Adipocyte (in vitro differentiated cells): ENCODE measurements around the gene ZC3H4.
"Not testable (repeated sequence)": the region's sequence is repeated elsewhere in the genome, so short reads cannot be mapped to it uniquely, and the experiment has no call there.

Source experiments
- DNase-seq: peaks from one replicate; pipeline ENCODE4 v3.0.0-alpha.2; 2015; ENCODE audit warnings: low read depth
- H3K27me3 ChIP-seq: replicated peaks from 2 replicates; pipeline ENCODE4 v1.7.0; 2013; ENCODE audit warnings: mild to moderate bottlenecking, low read length, moderate library complexity; ENCODE audit not compliant: control insufficient read depth, insufficient read depth
- H3K36me3 ChIP-seq: 2 replicates; pipeline ENCODE4 v1.7.0; 2013; ENCODE audit warnings: low read length, mild to moderate bottlenecking, moderate library complexity; ENCODE audit not compliant: control insufficient read depth, insufficient read depth, severe bottlenecking
- H3K4me1 ChIP-seq: 2 replicates; pipeline ENCODE4 v1.7.0; 2013; ENCODE audit warnings: mild to moderate bottlenecking, low read length, moderate library complexity; ENCODE audit not compliant: control insufficient read depth, insufficient read depth
- H3K4me3 ChIP-seq: 2 replicates; pipeline ENCODE4 v1.7.0; 2013; ENCODE audit warnings: mild to moderate bottlenecking, low read length, moderate library complexity
- H3K9ac ChIP-seq: 2 replicates; pipeline ENCODE4 v1.7.0; 2013; ENCODE audit warnings: mild to moderate bottlenecking, low read length, moderate library complexity
- H3K9me3 ChIP-seq: 2 replicates; pipeline ENCODE4 v1.7.0; 2013; ENCODE audit warnings: mild to moderate bottlenecking, low read length, moderate library complexity; ENCODE audit not compliant: control insufficient read depth

ZC3H4 gene

DNA sequence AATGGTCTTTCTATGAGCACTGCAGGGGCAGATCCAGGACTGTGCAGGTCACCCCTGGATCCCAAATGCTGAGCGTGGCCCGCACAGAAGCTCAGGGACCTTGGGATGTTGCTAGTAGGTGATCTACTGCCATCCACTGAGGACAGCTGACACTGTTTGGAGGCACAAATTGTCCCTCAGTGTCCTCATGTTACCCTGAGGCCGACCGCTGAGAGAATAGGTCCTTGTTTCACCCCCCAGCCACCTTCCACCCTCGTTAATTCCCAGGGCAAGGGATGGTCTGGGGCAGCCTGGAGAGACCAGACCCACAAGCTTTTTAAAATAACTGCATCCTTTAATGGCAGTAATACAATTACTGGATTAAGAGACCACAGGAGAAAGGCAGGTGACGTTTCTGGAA lies 49.7 kb downstream of the ZC3H4 start:
- no peaks in the 10 kb centered on the region for H3K27me3 ChIP-seq
- no peaks in the 10 kb centered on the region for H3K4me1 ChIP-seq
- no peaks in the 10 kb centered on the region for H3K9me3 ChIP-seq
- H3K4me3 ChIP-seq: no peak overlapping the region
- DNase-seq: no peak
- H3K9ac ChIP-seq: no peak overlapping the region
- H3K36me3 ChIP-seq: peaks cover 32% of the 10 kb centered on the region

DNA sequence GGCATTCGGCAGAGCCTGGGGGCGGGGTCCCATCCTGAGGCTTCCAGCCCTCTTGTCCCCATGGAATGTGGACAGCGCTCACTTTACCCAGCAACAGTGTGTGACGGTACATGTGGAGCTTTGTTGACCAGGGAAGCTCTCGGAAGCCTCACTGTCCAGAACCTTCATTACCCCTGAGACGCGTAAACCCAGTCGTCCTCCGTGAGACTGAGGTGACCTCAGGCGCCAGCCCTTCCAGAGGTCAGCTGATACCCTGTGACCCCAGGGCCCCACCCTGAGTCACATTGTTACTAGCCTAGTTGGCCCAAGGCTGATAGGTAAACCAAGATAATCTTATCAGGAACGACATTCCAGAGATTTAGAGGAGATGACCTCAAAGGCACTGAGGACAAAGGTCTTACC lies 55.0 kb downstream of the ZC3H4 start:
- H3K27me3 ChIP-seq: no peaks in the 10 kb centered on the region
- DNase-seq: no peak
- H3K9ac ChIP-seq: no peak overlapping the region
- H3K9me3 ChIP-seq: no peaks in the 10 kb centered on the region
- H3K4me3 ChIP-seq: no peak overlapping the region
- H3K4me1 ChIP-seq: no peaks in the 10 kb centered on the region
- no peaks in the 10 kb centered on the region for H3K36me3 ChIP-seq

DNA sequence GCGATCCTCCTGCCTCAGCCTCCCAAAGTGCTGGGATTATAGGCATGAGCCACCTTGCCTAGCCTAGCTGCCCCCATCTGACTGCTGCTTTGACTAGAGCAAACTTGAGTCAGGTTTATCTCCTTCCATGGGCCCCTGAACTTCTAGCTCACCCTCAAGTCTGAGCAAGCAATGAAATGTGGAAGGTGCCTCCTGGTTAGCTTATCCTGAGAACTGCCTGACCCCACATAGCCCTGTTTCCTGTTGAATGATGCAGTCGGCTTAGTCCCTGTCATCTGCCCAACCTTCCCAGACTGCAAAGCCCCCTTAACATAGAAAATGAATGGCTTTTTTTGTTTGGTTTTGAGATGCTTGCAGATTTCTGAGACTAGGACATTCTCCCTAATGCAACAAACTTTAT lies 56.2 kb downstream of the ZC3H4 start:
- H3K27me3 ChIP-seq: no peaks in the 10 kb centered on the region
- peak; percentile 22 for DNase-seq
- H3K4me3 ChIP-seq: no peak overlapping the region
- no peaks in the 10 kb centered on the region for H3K4me1 ChIP-seq
- H3K9me3 ChIP-seq: no peaks in the 10 kb centered on the region
- no peak overlapping the region for H3K9ac ChIP-seq
- H3K36me3 ChIP-seq: no peaks in the 10 kb centered on the region

DNA sequence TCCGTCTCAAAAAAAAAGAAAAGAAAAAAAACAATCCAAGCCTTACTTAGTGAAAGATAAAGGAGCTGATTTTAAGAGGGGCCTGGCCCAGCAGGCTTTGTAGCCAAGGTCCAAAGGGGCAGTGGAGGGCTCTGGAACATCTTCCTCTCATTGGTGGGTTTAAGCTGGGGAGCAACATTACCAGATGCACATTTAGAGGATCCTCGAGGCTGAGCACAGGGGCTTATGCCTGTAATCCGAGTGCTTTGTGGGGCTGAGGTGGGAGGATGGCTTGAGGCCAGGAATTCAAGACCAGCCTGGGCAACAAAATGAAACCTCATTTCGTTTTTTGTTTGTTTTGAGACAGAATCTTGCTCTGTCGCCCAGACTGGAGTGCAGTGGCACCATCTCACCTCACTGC lies 57.2 kb downstream of the ZC3H4 start:
- Histone ChIP-seq H3K9me3 (no peaks in the 10 kb centered on the region), H3K9ac (no peak overlapping the region), H3K4me3 (no peak overlapping the region), H3K4me1 (no peaks in the 10 kb centered on the region), H3K36me3 (no peaks in the 10 kb centered on the region), H3K27me3 (no peaks in the 10 kb centered on the region)
- peak; percentile 18 for DNase-seq

DNA sequence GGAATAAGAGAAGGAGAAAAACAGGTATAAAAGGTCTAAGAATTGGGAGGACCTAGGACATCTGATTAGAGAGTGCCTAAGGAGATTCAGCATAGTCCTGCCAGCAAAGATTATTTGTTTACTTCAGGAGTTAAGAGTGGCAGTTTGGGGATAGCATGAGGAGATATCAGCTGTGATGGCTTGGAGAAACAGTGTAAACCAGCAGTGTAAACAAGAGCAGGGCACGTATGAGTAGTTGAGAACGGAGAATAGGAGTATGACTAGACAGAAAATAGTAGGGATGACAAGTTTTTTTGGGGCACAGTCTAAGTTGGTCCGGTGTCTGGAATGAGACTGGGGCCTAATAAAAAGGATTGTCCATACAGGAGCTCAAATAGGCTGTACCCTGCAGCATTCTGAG lies 63.0 kb downstream of the ZC3H4 start:
- H3K4me1 ChIP-seq: peaks cover 11% of the 10 kb centered on the region
- H3K36me3 ChIP-seq, H3K4me3 ChIP-seq, H3K9ac ChIP-seq, H3K27me3 ChIP-seq, H3K9me3 ChIP-seq, DNase-seq: not testable (repeated sequence)

DNA sequence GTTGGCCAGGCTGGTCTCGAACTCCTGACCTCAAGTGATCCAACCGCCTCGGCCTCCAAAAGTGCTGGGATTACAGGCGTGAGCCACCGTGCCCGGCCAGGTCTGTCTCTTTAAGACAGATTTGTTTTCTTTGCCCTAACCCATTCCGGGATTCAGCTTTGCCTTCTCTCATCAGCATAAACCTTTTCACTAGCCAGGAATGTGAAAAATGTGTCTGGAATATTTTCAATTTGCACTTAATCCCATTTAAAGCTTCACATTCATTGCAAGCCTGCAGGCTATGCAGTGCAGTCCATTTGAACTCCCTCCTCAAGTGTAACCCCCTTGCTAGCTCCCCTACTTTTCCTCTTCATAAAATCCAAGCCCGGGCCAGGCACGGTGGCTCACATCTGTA lies 64.3 kb downstream of the ZC3H4 start:
- H3K27me3 ChIP-seq: no peaks in the 10 kb centered on the region
- peak; percentile 78 for DNase-seq
- H3K9me3 ChIP-seq: no peaks in the 10 kb centered on the region
- H3K4me3 ChIP-seq: no peak overlapping the region
- no peaks in the 10 kb centered on the region for H3K36me3 ChIP-seq
- H3K4me1 ChIP-seq: peaks cover 11% of the 10 kb centered on the region
- no peak overlapping the region for H3K9ac ChIP-seq

DNA sequence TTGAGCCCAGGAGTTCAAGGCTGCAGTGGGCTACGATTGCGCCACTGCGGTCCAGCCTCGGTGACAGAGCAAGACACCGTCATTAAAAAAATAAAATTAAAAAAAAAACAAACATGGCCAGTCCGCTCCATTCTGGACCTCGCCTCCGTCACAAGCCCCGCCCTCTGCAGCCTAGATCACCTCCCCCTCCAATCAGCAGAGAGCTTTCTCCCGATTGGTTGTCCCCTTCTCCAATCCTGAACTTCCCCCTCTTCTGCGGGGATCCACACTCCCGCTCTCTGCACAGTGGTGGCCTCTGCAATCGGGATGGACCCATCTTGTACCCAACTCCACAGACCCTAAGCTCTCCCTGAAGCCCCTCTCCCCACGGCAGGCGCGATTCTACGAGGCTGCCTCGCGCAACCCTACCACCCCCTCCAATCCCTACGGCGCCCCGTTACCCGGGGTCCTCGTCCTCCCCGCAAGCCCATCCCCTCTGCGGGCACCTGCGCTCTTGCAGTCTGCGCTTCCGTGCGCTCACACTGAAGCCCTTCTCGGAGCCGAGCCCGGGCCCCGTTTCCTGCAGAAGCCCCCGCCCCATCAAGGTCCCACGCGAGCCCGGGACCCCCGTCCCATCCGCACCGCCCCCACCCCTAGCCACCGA lies 65.7 kb downstream of the ZC3H4 start:
- Histone ChIP-seq H3K27me3 (no peaks in the 10 kb centered on the region), H3K4me3 (peak overlapping the region; percentile 88), H3K4me1 (peaks cover 11% of the 10 kb centered on the region), H3K36me3 (no peaks in the 10 kb centered on the region), H3K9ac (peak overlapping the region; percentile 77), H3K9me3 (no peaks in the 10 kb centered on the region)
- DNase-seq: peak; percentile 93

DNA sequence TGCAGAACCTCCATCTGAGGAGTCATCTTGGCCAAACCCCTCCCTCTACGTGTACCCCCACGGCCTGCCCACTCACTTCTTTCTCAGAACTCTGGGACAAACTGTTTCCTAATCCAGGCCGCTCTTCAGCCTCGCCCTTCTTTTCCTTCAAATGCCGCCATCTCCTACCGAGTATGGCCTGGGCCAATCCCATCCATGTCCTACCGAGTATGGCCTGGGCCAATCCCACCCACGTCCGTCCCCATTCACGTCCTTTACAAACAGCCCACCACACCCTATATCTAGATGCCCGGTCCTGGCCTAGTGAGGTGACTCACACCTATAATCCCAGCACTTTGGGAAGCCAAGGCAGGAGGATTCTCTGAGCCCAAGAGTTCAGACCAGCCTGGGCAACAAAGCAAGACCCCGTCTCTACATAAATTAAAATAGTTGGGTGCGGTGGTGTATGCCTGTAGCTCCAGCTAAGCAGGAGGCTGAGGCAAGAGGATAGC lies 66.3 kb downstream of the ZC3H4 start:
- H3K4me3 ChIP-seq: peak overlapping the region; percentile 88
- no peak overlapping the region for H3K9ac ChIP-seq
- no peak for DNase-seq
- H3K36me3 ChIP-seq: no peaks in the 10 kb centered on the region
- H3K4me1 ChIP-seq: peaks cover 11% of the 10 kb centered on the region
- H3K9me3 ChIP-seq: no peaks in the 10 kb centered on the region
- no peaks in the 10 kb centered on the region for H3K27me3 ChIP-seq

DNA sequence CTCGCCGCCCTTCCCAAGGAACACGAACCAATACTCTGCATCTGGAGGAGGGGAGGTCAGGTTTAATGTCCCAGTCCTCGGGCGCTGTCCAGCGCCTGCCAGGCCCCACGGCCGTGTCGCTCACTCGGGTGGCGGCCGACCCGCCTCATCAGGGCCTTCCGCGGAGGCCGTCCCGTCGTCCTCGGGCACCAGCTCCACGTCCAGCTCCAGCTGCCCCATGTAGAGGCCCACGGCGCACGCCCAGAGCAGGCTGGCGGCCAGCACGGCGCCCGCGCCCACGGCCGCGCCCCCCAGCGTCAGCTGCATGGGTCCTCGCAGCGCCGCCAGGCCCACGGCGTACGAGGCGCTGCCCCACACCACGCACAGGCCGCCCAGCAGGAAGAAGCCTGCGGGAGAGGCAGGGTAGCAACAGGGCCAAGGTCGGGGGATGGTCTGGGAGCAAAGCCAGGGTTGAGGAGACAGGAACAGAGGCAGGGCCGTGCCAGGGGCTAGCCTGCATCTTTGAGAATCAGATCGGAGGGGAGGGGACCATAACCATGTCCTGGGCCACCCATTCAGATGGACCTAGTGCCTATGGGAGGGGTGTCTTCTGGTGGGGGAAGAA lies 67.6 kb downstream of the ZC3H4 start:
- Histone ChIP-seq H3K4me3 (no peak overlapping the region), H3K27me3 (no peaks in the 10 kb centered on the region), H3K9ac (no peak overlapping the region), H3K4me1 (peaks cover 11% of the 10 kb centered on the region), H3K9me3 (no peaks in the 10 kb centered on the region), H3K36me3 (no peaks in the 10 kb centered on the region)
- no peak for DNase-seq

DNA sequence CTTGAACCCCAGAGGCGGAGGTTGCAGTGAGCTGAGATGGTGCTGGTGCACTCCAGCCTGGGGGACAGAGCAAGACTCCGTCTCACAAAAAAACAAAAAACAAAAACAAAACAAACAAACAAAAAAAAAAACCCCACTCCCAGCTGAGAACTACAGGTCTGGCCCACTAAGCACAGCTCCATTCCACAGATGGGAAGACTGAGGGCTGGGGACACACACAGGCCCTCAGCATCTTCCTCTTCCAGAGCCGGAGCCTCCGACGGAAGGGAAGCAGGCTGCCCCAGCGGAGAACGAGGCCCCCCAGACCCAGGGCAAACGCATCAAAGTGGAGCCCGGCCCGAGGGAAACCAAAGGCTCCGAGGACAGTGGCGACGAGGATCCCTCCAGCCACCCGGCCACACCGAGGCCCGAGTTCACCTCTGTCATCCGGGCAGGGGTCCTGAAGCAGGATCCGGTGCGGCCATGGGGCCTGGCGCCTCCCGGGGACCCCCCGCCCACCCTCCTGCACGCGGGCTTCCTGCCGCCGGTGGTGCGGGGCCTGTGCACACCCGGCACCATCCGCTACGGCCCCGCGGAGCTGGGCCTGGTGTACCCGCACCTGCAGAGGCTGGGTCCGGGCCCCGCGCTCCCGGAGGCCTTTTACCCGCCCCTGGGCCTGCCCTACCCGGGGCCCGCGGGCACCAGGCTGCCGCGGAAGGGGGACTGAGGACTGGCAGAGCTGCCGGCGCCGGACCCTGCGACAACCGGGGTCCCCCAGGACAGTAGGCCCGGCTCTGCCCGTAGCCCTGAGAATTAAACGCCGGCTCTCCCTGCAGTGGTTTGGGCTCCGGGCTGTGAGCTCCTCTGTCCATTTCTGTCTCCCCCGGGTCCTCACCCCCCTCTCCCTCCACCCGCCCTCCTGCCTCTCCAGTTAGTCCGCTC lies 68.4 kb downstream of the ZC3H4 start:
- Histone ChIP-seq H3K4me1 (peaks cover 11% of the 10 kb centered on the region), H3K4me3 (no peak overlapping the region), H3K9ac (no peak overlapping the region), H3K27me3 (no peaks in the 10 kb centered on the region), H3K9me3 (no peaks in the 10 kb centered on the region), H3K36me3 (no peaks in the 10 kb centered on the region)
- DNase-seq: no peak

DNA sequence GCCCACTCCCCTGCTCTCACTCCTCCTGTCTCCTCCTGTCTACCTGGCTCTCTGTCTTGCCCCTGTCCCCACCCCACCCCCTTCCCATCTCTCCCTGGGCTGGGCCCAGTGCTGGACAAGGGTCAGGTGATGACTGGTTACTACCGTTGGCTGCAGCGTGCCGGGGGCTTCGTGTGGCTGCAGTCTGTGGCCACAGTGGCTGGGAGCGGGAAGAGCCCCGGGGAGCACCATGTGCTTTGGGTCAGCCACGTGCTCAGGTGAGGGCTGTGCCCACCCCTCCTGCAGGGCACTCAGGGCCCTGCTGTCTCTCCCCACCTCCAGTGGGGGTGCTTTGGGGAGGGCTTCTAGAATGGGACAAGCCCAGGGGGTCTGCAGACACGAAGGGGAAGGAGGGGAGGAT lies 72.7 kb downstream of the ZC3H4 start:
- peaks cover 10% of the 10 kb centered on the region for H3K4me1 ChIP-seq
- H3K4me3 ChIP-seq: no peak overlapping the region
- H3K9me3 ChIP-seq: no peaks in the 10 kb centered on the region
- no peak overlapping the region for H3K9ac ChIP-seq
- no peak for DNase-seq
- no peaks in the 10 kb centered on the region for H3K36me3 ChIP-seq
- H3K27me3 ChIP-seq: no peaks in the 10 kb centered on the region
